Epidermal melanocyte (primary cell): ENCODE data around the gene DNAJC4.

Experiments used
- DNase-seq: peaks from one replicate; pipeline ENCODE4 v3.0.0; 2011; ENCODE audit warnings: low spot score; ENCODE audit not compliant: insufficient read length

Gene DNAJC4, protein sequence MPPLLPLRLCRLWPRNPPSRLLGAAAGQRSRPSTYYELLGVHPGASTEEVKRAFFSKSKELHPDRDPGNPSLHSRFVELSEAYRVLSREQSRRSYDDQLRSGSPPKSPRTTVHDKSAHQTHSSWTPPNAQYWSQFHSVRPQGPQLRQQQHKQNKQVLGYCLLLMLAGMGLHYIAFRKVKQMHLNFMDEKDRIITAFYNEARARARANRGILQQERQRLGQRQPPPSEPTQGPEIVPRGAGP

DNA sequence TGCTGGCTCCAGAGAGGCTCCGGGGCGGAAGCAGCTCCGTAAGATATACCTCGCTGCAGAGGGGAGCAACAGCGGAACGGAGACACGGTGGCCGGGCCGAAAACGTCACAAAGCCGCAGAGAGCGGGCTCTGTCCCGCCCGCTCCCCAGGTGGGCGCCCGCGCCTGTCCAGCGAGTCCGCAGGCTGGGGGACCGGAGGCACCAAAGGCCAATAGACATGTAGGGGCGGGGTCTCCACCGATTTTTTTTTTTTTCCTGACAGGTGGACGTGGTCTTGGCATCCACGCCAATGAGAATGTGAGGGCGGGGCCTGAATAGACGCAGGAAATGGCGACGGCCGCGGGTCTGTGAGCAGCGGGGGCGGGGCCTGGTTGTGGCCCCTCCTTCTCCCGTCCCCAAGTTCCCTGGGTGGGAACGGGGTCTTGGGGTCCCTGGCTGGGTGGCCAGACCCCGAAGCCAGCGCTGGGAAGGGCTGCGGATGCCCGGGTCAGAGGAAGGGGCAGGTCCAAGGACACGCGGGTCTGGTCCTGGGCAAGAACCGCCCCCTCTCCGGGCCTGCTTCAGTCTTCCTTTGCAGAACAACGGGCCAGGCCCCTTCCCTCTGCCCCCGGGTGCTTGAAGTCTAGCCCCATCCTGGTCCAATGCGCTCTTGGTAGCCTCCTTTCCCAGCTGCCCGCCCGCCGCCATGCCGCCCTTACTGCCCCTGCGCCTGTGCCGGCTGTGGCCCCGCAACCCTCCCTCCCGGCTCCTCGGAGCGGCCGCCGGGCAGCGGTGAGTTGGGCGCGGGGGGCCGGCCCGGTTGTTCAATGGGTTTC lies at the start of gene DNAJC4:
Gene DNAJC4 (plus strand): TSS at position 378 of the 814 bp plus-strand sequence. CDS start 307 bp downstream, at position 685.
- DNase-seq: peak; percentile 79

DNA sequence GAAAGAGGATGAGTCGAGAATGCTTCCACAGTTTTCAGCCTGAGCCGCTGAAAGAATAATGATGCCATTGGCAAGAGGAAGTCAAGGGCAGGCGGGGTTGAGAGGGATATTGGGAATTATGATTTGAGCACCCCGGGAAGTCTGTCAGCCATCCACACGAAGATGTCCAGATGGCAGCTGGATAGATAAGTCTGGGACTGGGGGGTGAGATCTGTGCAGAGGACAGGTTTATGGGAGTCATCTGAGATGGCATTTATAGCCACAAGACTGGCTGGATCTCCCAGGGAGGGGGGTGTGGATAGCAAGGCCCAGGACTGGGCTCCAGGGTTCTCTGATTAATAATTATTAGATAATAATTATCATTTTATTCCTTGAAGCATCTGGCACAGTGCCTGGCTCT lies 49.5 kb upstream of the DNAJC4 start:
- DNase-seq: no peak

DNA sequence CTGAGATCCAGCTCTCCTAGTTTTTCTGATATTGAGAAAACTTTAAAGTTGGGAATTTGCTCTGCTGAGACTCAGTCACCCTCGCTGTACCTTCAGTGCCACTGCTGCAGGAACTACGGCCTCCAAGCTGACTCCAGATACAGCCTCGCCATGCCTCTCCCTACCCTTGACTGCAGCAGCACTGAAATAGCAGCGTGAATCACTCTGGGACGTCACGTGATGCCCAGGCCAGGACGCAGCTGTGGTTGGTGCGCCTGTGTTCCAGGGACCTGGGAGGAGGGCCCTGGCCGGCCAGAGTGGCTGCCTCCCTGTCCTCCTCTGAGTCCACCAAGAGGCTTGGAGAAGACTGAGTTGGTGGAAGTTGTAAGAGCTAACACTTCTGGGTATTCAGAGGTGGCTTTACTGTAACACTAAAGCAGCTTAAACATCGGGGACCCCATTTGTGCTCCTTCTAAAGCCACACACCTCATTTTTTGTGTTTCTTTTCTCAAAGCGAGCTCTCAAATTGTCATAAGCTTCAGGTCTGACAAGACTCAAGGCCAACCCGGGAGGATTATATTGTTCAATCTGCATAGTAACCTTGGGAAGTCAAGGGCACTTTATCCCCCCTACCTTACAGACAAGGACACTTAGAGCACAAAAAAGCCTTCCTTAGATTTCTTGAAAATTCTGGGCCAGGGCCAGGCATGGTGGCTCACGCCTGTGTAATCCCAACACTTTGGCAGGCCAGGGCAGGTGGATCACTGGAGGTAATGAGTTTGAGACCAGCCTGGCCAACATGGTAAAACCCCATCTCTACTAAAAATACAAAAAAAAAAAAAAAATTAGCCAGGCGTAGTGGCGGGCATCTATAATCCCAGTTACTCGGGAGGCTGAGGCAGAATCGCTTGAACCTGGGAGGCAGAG lies 48.6 kb upstream of the DNAJC4 start:
- DNase-seq: peak; percentile 71

DNA sequence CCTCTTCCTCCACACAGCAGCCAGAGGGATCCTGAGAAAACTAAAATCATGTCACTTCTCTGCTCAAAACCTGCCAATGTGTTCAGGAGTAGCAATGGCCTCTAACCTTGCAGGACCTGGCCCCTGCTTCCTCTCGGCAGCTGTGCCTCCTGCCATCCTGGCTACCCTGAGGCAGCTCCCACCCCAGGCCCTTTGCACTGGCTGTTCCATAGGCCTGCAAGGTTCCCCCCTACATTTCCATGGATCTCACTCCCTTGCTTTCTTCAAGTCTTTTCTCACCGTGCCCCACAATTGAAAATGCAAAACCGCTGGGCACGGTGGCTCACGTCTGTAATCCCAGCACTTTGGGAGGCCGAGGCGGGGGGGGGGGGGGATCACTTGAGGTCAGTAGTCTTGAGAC lies 46.5 kb upstream of the DNAJC4 start:
- no peak for DNase-seq

DNA sequence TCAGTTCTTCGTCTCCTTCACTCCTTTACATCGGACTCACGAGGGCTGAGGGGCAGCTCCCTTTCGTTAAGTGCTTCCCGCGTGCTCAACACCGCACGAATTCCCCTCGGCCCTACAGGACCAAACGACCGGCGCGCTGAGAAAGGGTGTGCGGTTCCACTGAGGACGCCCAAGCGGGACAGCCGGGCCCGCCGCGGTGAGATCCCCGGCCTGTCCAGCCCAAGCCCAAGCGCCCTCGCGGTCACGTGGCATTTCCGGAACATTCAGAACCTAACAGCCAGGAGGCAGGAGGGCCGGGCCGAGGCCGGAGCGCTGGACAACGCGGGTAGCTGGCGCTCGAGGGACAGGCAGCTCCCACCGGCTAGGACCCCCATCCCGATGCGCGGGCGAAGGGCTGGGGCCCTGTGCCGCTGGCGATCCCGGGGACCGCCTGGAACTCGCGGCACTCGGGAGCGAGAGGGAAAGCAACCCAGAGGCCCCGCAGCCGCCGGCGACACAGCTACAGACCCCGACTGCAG lies 45.1 kb upstream of the DNAJC4 start:
- DNase-seq: no peak

DNA sequence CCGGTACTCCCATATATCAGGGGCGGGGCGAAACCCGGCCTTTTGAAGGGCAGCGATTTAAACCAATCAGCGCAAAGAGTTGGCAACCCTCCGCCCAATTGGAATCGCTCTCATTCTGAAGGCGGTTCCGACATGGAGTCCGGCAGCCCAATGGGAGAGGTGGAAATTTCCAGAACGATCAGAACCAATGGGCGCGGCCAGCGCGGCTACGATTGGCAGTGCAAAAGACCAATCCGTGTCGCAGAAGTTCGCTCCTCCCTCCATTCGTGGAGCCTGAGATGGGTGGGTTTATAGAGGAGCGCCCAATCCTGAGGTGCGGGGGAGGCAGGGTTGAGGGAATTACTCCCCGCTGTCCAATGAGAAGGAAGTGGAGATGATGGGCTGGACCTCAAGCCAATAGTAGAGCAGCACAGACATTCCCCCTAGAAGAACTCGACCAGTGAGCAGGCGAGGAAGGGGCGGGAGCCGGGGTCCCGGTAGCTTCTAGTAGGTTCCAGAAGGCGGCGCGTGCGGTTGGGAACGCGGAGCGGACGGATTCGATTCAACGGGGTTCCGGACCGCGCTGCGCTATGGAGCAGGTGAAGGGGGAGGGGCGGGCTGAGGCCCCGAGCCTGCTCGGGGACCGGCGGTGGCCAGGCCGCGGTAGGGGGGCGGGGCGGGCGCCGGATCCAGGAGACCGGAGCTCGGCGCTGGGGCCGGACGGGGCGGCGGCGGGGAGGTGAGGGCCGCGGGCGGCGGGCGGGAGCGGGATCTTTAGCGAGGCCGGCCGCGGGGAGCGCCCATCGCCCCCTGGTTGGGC lies 44.5 kb upstream of the DNAJC4 start, which contains the start of gene STIP1:
Gene STIP1 (plus strand): TSS at position 479 of the 799 bp plus-strand sequence. CDS start 91 bp downstream, at position 570.
- peak; percentile 98 for DNase-seq

DNA sequence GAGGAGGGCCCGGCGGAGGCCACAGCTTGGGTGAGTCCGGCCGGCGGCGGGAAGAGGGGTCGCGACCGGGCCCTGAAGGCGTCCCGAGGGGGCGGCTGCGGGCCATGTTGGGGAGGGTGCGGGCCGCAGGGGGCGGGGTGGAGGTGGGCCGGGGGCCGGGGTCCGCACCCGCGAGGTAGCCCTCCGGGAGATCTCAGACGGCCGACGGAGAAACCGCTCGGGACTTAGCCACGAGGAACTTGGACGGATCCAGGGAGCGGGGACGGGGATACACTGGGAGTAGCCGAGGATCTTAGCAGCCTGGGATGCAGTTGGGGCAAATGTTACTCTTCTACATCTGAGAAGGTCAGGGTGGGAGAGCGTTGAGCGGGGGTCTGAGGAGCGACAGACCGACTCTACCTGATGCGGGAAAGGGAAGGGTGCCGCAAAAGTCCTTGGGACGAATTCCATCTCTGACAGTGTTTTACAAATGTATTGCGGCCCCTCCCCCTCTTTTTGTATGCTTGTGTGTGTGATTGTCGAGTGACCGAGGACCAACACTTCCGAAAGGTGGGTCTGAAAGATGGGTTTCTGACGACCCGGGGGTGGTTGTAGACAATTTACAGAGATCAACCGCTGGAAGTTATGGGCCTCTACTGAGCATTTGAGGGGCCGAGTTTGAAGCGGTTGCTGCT lies 43.7 kb upstream of the DNAJC4 start:
- DNase-seq: no peak

DNA sequence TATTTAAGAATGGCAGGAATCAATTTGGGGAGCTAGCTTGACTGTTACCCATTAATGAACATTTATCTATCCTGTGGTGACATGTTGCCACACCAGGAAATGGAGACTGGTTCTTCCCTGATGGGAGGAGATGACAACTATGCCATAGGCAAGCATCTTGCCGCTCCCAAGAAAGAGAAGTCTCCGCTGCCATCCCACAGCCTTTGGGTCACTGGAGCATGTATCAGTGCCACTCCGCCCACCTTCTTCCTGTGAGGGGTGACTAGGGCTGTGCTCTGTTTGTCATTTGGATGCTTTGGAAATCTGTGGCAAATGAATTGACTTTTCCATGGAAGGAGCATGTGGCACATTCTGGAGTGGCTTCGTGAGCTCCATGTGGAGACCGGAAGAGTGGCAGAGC lies 37.9 kb upstream of the DNAJC4 start:
- no peak for DNase-seq

DNA sequence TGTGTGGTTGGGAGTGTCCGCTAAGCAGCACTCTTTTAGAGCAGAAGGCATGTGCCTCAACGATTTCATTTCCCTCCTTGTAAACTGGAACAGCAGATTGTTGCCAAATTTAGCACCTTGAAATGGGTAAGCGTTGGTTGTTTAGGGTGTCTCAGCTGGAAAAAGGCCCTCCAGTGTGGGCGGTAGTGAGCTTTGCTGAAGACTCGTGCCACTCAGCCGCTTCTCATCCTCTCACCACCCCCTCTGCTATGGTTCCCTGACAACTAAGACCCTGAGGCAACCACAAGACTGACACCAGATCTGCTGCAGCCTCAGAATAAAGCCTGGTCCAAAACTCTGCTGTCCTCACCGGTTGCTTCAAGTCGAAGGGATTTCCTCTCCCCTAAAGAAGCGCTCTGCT lies 33.7 kb upstream of the DNAJC4 start:
- peak; percentile 48 for DNase-seq

DNA sequence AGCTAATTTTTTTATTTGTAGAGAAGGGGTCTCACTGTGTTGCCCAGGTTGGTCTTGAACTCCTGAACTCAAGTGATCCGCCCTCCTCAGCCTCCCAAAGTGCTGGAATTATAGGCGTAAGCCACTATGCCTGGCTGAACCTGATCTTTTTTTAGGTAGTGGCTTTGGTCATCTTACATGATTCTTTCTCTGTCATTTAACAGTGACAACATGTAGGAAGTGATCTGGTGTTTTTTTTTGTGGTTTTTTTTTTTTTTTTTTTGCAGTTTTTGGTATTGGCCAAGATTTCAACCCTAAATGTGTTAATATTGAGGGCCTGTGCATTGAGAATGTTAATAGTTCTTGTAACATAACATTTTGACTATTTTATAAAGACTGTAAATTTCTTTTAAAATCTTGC lies 31.8 kb upstream of the DNAJC4 start:
- no peak for DNase-seq

DNA sequence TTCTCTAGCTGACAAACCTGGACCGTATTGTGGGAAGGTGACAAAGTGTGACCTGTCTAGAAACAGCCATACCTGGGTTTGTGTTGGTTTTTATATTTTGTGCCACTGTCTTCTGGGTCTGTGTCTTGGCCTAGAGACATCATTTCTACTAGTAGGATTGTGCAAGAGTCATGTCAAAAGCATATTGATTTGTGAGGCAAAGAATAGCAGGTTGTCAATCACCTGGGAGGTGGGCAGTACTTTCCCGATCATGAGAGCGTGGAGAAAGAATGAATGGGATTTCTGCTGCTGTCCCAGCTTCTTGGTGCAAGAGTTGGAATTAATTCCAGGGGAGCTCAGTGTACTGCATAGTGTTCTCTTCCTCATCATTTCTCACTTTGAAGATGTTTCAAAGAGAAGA lies 28.8 kb upstream of the DNAJC4 start:
- DNase-seq: no peak

DNA sequence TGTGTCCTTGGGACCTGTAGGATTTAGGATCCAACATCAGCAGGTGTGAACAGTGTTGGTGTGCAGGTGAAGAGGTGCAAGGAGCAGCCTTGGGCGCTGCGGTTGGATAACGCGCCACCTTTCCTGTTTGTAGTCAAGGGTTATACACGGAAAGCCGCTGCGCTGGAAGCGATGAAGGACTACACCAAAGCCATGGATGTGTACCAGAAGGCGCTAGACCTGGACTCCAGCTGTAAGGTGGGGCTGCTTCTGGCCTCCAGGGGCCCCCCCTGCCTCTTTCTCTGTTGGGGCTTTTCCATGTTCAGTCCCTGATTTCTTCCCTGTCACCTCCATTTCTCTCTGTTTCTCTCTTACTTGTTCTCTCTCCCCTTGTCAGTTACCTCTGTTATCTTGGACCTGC lies 27.4 kb upstream of the DNAJC4 start:
- DNase-seq: no peak

DNA sequence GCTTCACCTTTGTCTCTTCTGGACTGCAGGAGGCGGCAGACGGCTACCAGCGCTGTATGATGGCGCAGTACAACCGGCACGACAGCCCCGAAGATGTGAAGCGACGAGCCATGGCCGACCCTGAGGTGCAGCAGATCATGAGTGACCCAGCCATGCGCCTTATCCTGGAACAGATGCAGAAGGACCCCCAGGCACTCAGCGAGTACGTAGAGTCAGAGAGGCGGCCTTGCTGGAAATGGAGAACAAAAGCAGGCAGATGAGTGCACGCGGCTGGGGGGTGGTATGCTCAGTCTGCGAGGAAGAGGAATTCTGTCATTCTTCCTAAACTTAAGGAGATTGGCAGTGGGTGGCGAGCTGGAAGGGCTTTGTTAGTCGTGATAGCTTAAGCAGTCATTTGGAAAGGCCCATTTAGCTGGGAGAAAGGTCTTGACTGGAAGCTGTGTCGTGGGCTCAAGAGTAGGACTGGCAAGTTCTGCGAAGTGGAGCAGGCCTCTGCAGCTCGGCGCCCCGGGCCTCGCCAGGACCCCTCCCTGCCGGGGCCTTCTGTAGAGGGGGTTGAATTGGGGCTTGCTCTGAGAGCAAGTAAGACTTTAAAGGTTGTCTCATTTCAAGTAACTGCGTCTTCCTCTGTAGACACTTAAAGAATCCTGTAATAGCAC lies 26.8 kb upstream of the DNAJC4 start:
- no peak for DNase-seq

DNA sequence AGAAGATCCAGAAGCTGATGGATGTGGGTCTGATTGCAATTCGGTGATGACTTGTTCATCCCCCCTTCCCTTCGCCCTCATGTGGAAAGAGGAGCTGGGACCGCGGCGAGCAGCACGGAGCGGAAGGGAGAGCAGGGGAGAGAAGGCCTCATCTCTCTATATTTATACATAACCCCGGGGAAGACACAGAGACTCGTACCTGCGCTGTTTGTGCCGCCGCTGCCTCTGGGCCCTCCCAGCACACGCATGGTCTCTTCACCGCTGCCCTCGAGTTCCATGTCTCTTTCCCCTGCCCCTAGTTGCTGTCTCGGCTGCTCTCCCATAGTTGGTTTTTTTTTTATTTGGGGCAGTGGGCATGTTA lies 26.3 kb upstream of the DNAJC4 start:
- DNase-seq: no peak

DNA sequence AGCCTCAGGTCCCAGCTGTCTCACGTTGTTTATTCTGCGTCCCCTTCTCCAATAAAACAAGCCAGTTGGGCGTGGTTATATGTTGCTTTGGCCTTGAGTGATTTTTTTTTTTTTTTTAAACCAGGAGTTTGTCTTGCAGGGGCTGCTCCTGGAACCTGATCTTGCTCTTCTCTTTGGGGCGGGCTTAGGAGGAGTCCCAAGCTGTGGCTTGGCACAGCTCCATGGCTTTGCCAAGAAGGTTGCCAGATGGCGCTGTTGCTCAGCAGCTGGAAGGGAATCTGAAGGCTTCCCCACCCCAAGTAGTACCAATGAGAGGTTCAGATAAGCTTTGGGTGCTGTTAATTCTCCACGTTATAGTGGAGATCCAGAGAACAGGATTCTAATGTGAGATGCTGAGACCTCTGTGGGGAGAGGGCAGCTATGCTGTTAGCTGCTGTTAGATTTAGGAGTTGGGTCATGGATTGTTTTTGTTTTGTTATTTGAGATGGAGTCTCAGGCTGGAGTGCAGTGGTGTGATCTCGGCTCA lies 25.8 kb upstream of the DNAJC4 start:
- peak; percentile 98 for DNase-seq

DNA sequence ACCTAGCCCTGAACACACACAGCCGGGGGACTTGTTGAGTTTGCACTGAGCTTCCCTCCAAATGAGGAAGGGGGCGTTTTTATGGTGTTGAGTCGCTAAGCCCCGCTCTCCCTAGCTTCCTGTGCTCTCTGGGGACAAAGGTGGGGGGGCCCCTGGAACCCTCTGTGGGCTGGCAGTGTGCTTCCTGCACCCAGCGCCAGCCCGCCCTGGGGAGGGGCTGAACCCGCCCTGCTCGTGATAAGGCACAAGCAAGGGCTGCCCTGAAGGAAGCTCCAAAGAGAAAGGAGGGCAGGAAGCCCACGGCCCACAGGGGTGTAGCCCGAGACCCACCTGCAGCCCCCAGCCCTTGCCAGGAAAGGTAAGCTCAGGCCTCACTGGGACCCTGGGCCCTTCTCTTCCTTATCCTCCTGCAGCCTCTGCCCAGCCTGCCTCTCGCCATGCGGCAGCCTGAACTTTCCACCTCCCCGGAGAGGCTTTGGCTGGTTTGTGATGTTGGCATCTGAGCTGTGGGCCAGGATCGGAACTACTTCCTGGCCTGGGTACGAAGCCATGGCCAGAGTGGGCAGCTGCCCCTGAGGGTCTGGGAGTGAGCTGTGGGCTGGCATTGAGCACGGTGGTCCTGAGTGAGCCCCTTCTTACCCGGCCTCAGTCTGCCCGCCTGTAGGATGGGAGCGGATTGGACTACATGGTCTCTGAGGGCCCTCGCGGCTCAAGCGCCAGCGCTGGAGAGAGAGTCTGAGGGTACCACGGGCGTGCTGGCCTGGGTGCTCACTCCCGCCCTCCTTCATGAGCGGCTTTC lies 23.7 kb upstream of the DNAJC4 start, which contains the start of gene FERMT3:
Gene FERMT3 (plus strand): TSS at position 265 of the 799 bp plus-strand sequence. CDS start 644 bp downstream, outside the sequence.
- DNase-seq: no peak

DNA sequence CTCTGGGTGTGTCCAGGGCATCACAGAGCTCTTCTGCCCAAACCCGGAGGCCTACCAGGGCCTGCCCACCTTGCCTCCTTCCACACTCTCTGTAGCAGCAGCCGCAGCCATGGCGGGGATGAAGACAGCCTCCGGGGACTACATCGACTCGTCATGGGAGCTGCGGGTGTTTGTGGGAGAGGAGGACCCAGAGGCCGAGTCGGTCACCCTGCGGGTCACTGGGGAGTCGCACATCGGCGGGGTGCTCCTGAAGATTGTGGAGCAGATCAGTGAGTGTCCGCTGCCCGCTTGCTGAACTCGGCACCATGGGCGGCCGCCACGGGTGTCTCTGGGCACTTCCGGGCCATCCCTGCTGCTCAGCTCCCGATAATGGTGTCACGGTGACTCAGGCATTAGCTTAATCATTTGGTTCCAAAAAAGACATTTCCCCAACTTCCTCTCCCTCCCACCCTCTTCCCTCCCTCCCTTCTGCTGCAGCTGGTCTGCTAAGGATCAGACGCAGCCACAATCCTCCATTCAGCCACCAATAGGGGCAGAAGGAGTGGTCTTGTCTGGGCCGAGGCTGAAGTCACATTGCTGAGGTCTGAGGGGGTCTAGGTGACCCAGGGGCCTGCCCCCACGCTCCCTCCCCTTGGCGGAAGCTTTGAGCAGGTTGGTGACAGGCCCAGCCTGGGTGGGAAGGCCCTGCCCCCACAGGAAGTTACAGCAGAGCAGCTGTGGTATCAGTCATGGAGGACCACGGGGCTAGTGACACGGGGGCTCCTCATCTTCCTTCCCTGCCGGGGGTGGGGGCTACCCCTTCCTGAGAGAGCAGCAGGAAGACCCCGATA lies 22.9 kb upstream of the DNAJC4 start:
- DNase-seq: peak; percentile 63
